H9 (cell line): ENCODE data around the gene MTF1. TPM values are rescaled to one million over a fixed set of nuclear protein-coding genes. Genes with fewer than 3 reads are reported as not detected.

Source experiments
- DNase-seq: peaks from one replicate; pipeline ENCODE4 v3.0.0-alpha.2; 2017
- H2AFZ ChIP-seq: one replicate; pipeline ENCODE4 v1.6.1; 2013; ENCODE audit warnings: mild to moderate bottlenecking, low read length, control low read depth, moderate library complexity
- H2AK5ac ChIP-seq: 2 replicates; pipeline ENCODE4 v1.6.1; 2013; ENCODE audit warnings: low read length, control low read depth, mixed read lengths; ENCODE audit not compliant: insufficient read length
- H2BK120ac ChIP-seq: one replicate; pipeline ENCODE4 v1.6.1; 2013; ENCODE audit warnings: low read depth, mild to moderate bottlenecking, low read length, control low read depth, inconsistent platforms; ENCODE audit not compliant: poor library complexity, severe bottlenecking
- H2BK12ac ChIP-seq: 2 replicates; pipeline ENCODE4 v1.6.1; 2013; ENCODE audit warnings: low read length, control low read depth, mixed read lengths, low read depth; ENCODE audit not compliant: insufficient read length
- H2BK15ac ChIP-seq: 2 replicates; pipeline ENCODE4 v1.6.1; 2013; ENCODE audit warnings: low read depth, low read length, control low read depth
- H2BK20ac ChIP-seq: one replicate; pipeline ENCODE4 v1.6.1; 2013; ENCODE audit warnings: low read depth, mild to moderate bottlenecking, low read length, control low read depth, inconsistent platforms; ENCODE audit not compliant: poor library complexity, severe bottlenecking
- H2BK5ac ChIP-seq: 2 replicates; pipeline ENCODE4 v1.6.1; 2013; ENCODE audit warnings: low read length, control low read depth, mixed read lengths; ENCODE audit not compliant: insufficient read length
- H3K14ac ChIP-seq: 2 replicates; pipeline ENCODE4 v1.6.1; 2013; ENCODE audit warnings: low read length, control low read depth; ENCODE audit not compliant: insufficient read depth
- H3K18ac ChIP-seq: 2 replicates; pipeline ENCODE4 v1.6.1; 2013; ENCODE audit warnings: low read depth, mild to moderate bottlenecking, mixed read lengths, low read length, control low read depth; ENCODE audit not compliant: insufficient read length
- H3K23ac ChIP-seq: 2 replicates; pipeline ENCODE4 v1.6.1; 2013; ENCODE audit warnings: low read length, control low read depth, mixed read lengths, low read depth; ENCODE audit not compliant: insufficient read length
- H3K23me2 ChIP-seq: 2 replicates; pipeline ENCODE4 v1.6.1; 2013; ENCODE audit warnings: low read depth, mild to moderate bottlenecking, mixed read lengths, low read length, control low read depth; ENCODE audit not compliant: insufficient read length, poor library complexity, severe bottlenecking
- H3K27ac ChIP-seq: 2 replicates; pipeline ENCODE4 v1.5.1; 2013; ENCODE audit warnings: low read length, control low read depth, mixed read lengths, low read depth; ENCODE audit not compliant: insufficient read length
- H3K27me3 ChIP-seq: 2 replicates; pipeline ENCODE4 v1.6.1; 2013; ENCODE audit warnings: low read length, control low read depth, inconsistent platforms; ENCODE audit not compliant: insufficient read depth
- H3K4ac ChIP-seq: 2 replicates; pipeline ENCODE4 v1.6.1; 2013; ENCODE audit warnings: low read depth, mild to moderate bottlenecking, control low read depth, inconsistent platforms, low read length, moderate library complexity
- H3K4me1 ChIP-seq: 2 replicates; pipeline ENCODE4 v1.6.1; 2013; ENCODE audit warnings: low read length, control low read depth, inconsistent platforms; ENCODE audit not compliant: insufficient read depth
- H3K4me2 ChIP-seq: 2 replicates; pipeline ENCODE4 v1.6.1; 2013; ENCODE audit warnings: low read length, control low read depth, mixed read lengths; ENCODE audit not compliant: insufficient read length, insufficient read depth
- H3K56ac ChIP-seq: 2 replicates; pipeline ENCODE4 v1.6.1; 2013; ENCODE audit warnings: low read depth, mild to moderate bottlenecking, mixed read lengths, low read length, control low read depth; ENCODE audit not compliant: insufficient read length
- H3K79me1 ChIP-seq: 2 replicates; pipeline ENCODE4 v1.6.1; 2013; ENCODE audit warnings: low read depth, mild to moderate bottlenecking, moderate library complexity, low read length, control low read depth, inconsistent platforms; ENCODE audit not compliant: insufficient read depth, poor library complexity, severe bottlenecking
- H3K79me2 ChIP-seq: 2 replicates; pipeline ENCODE4 v1.6.1; 2013; ENCODE audit warnings: low read length, control low read depth, inconsistent platforms; ENCODE audit not compliant: insufficient read depth
- H3K9ac ChIP-seq: 2 replicates; pipeline ENCODE4 v1.6.1; 2013; ENCODE audit warnings: low read length, control low read depth, mixed read lengths; ENCODE audit not compliant: insufficient read length; ENCODE audit errors: extremely low read depth
- H3K9me3 ChIP-seq: one replicate; pipeline ENCODE4 v1.6.1; 2013; ENCODE audit warnings: low read depth, low read length, inconsistent platforms; ENCODE audit not compliant: control insufficient read depth
- H3T11ph ChIP-seq: one replicate; pipeline ENCODE4 v1.6.1; 2013; ENCODE audit warnings: mild to moderate bottlenecking, low read length, control low read depth, inconsistent platforms
- H4K20me1 ChIP-seq: one replicate; pipeline ENCODE4 v1.6.1; 2013; ENCODE audit not compliant: control insufficient read depth, insufficient read length, insufficient read depth
- H4K5ac ChIP-seq: 2 replicates; pipeline ENCODE4 v1.6.1; 2013; ENCODE audit warnings: low read depth, mild to moderate bottlenecking, mixed read lengths, low read length, control low read depth; ENCODE audit not compliant: insufficient read length
- H4K8ac ChIP-seq: replicated peaks from 2 replicates; pipeline ENCODE4 v1.6.1; 2013; ENCODE audit warnings: low read length, control low read depth, mixed read lengths, low read depth; ENCODE audit not compliant: insufficient read length
- H4K91ac ChIP-seq: 2 replicates; pipeline ENCODE4 v1.6.1; 2013; ENCODE audit warnings: low read depth, mild to moderate bottlenecking, moderate library complexity, mixed read lengths, low read length, control low read depth; ENCODE audit not compliant: insufficient read length
- H3K27ac Mint-ChIP-seq, 3 experiments: 2 replicates in 2 of 3; 3 replicates in 1 of 3; pipeline ENCODE4 v1.8.0; 2020 to 2021; ENCODE audit warnings: mixed read lengths in 3 of 3, mild to moderate bottlenecking in 1 of 3, moderate library complexity in 1 of 3
- H3K27me3 Mint-ChIP-seq: 2 replicates; pipeline ENCODE4 v1.8.0; 2021; ENCODE audit warnings: low read depth, mild to moderate bottlenecking, moderate library complexity, mixed read lengths
- H3K36me3 Mint-ChIP-seq, 3 experiments: 2 replicates in 2 of 3; 3 replicates in 1 of 3; pipeline ENCODE4 v1.8.0; 2020 to 2021; ENCODE audit warnings: low read depth in 3 of 3, mixed read lengths in 3 of 3; ENCODE audit not compliant: insufficient read depth in 1 of 3
- H3K4me1 Mint-ChIP-seq, 2 experiments: 2 replicates each; pipeline ENCODE4 v1.8.0; 2020; ENCODE audit warnings: mixed read lengths in 2 of 2
- H3K4me3 Mint-ChIP-seq, 2 experiments: 2 replicates in 1 of 2; 3 replicates in 1 of 2; pipeline ENCODE4 v1.8.0; 2020 to 2021; ENCODE audit warnings: mild to moderate bottlenecking in 2 of 2, mixed read lengths in 2 of 2, moderate library complexity in 1 of 2
- H3K9me3 Mint-ChIP-seq, 2 experiments: 2 replicates in 1 of 2; 3 replicates in 1 of 2; pipeline ENCODE4 v1.8.0; 2020; ENCODE audit warnings: mild to moderate bottlenecking in 2 of 2, mixed read lengths in 2 of 2, moderate library complexity in 1 of 2
- CTCF ChIP-seq: fragments of 200-600 bp; sonication (generic); conservative IDR thresholded peaks from 3 replicates; pipeline ENCODE4 v1.8.0; 2021; ENCODE audit warnings: antibody characterized with exemption, mild to moderate bottlenecking
- WGBS: extraction: QIAGEN DNeasy Blood & Tissue Kit; methylation state at CpG from one replicate; pipeline ENCODE4 v1.1.7; 2013; ENCODE audit warnings: missing lambda C conversion rate, low lambda C conversion rate, mixed read lengths; ENCODE audit not compliant: insufficient read length; ENCODE audit errors: extremely low coverage; 5-methylcytosine and 5-hydroxymethylcytosine counted together
- total RNA-seq: library from RNA; stranded (reverse); gene quantifications from 2 replicates; pipeline ENCODE4 v1.2.1, GENCODE V29; 2021

Gene MTF1
- total RNA-seq, 1 experiment from 2014 or later, result 17.0 TPM

GRCh38 chr1:37765916-37766664 is 93.3 kb downstream of the MTF1 start:
- DNase-seq, result peak; percentile 56
- H4K8ac ChIP-seq, result no peak overlapping the region
- peak overlapping the region; percentile 80 for H3K4me2 ChIP-seq
- Mint-ChIP-seq H3K36me3 (no peaks in the 10 kb centered on the region), H3K27ac (no peak overlapping the region), H3K4me1 (peaks cover 26 to 30% of the 10 kb centered on the region in 2 experiments), H3K9me3 (no peaks in the 10 kb centered on the region; a peak in 1 of 5 replicates), H3K27me3 (peaks cover under 1% of the 10 kb centered on the region), H3K4me3 (peak overlapping the region; percentile 57 to 88)
- H3K56ac ChIP-seq, result no peak overlapping the region
- H3K79me1 ChIP-seq, result no peaks in the 10 kb centered on the region
- H4K20me1 ChIP-seq, result no peaks in the 10 kb centered on the region
- H3K18ac ChIP-seq, result no peak overlapping the region
- H3T11ph ChIP-seq, result no peak overlapping the region
- peaks cover 19% of the 10 kb centered on the region for H3K23me2 ChIP-seq
- TF ChIP-seq CTCF, result peak; percentile 46; the same call in 2 of the 3 replicates
- H2BK15ac ChIP-seq, result no peak overlapping the region
- H3K27me3 ChIP-seq, result peaks cover 25% of the 10 kb centered on the region
- H3K14ac ChIP-seq, result no peak overlapping the region
- no peak overlapping the region for H2BK20ac ChIP-seq
- H4K5ac ChIP-seq, result no peak overlapping the region
- no peak overlapping the region for H2BK12ac ChIP-seq
- H3K79me2 ChIP-seq, result no peaks in the 10 kb centered on the region
- H2BK120ac ChIP-seq, result no peak overlapping the region
- no CpG with 5 or more reads among the region's 27 CpGs for WGBS
- no peak overlapping the region for H3K23ac ChIP-seq
- H3K4me1 ChIP-seq, result peaks cover 4% of the 10 kb centered on the region; the same call in 1 of the 2 replicates
- no peaks in the 10 kb centered on the region for H3K9me3 ChIP-seq
- no peak overlapping the region for H3K4ac ChIP-seq
- H3K27ac ChIP-seq, result no peak overlapping the region
- H2AK5ac ChIP-seq, result no peak overlapping the region
- H2BK5ac ChIP-seq, result no peak overlapping the region
- no peak overlapping the region for H4K91ac ChIP-seq
- no peak overlapping the region for H3K9ac ChIP-seq
- H2AFZ ChIP-seq, result no peak overlapping the region
